K562 (cell line): ENCODE measurements around the gene HAUS1. TPM values are rescaled to one million over a fixed set of nuclear protein-coding genes. Genes with fewer than 3 reads are reported as not detected.

Experiments used
- BRD4 ChIP-seq: fragments of 200-600 bp; sonication (generic); IDR thresholded peaks from 2 replicates; pipeline ENCODE4 v1.6.1; 2017; ENCODE audit warnings: inconsistent platforms
- CHD2 ChIP-seq: IDR thresholded peaks from 2 replicates; pipeline ENCODE4 v1.6.1; 2011; ENCODE audit warnings: low read depth, low read length
- CHD4 ChIP-seq: fragments of 200-600 bp; sonication (generic); IDR thresholded peaks from 3 replicates; pipeline ENCODE4 v1.6.1; 2012; ENCODE audit warnings: low read depth, mild to moderate bottlenecking, mixed read lengths, low read length, inconsistent platforms; ENCODE audit not compliant: insufficient read depth, insufficient replicate concordance, poor library complexity, severe bottlenecking
- FOXJ2 ChIP-seq: fragments of 200-800 bp; sonication (Bioruptor generic); IDR thresholded peaks from 2 replicates; pipeline ENCODE4 v1.6.1; 2016; ENCODE audit warnings: missing genetic modification characterization, missing compliant biosample characterization
- FOXO4 ChIP-seq: fragments of 450-650 bp; formaldehyde crosslinking; IDR thresholded peaks from 2 replicates; pipeline ENCODE4 v1.4.0; 2020; ENCODE audit warnings: mild to moderate bottlenecking, moderate library complexity
- GTF2E2 ChIP-seq: fragments of 200-800 bp; sonication (Bioruptor generic); IDR thresholded peaks from 2 replicates; pipeline ENCODE4 v1.6.1; 2016; ENCODE audit warnings: missing genetic modification characterization, missing compliant biosample characterization
- HNRNPUL1 ChIP-seq: fragments of 200-400 bp; formaldehyde crosslinking; IDR thresholded peaks from 2 replicates; pipeline ENCODE4 v1.6.1; 2017; ENCODE audit warnings: low read length
- JUNB ChIP-seq: fragments of 450-650 bp; formaldehyde crosslinking; conservative IDR thresholded peaks from 2 replicates; pipeline ENCODE4 v1.4.0; 2020; ENCODE audit warnings: mild to moderate bottlenecking
- MEF2D ChIP-seq: conservative IDR thresholded peaks from 2 replicates; pipeline ENCODE4 v1.6.1; 2016; ENCODE audit warnings: low read depth, missing genetic modification characterization, missing compliant biosample characterization
- MYNN ChIP-seq, 2 experiments: sonication (generic); formaldehyde crosslinking in 1 of 2; IDR thresholded peaks; 2 replicates each; pipeline versions ENCODE4 v1.5.0 to v1.6.1; 2016 to 2020; ENCODE audit warnings: antibody characterized with exemption in 1 of 2, missing genetic modification reagents in 1 of 2
- NFATC3 ChIP-seq: fragments of 450-650 bp; IDR thresholded peaks from 2 replicates; pipeline ENCODE4 v1.6.1; 2017; ENCODE audit warnings: mild to moderate bottlenecking
- POLR2A ChIP-seq: fragments of 450-650 bp; conservative IDR thresholded peaks from 2 replicates; pipeline ENCODE4 v1.6.1; 2016
- POLR2B ChIP-seq: fragments of 450-650 bp; IDR thresholded peaks from 2 replicates; pipeline ENCODE4 v1.6.1; 2018; ENCODE audit warnings: low read depth; ENCODE audit not compliant: partially characterized antibody
- SIRT6 ChIP-seq: IDR thresholded peaks from one replicate; pipeline ENCODE4 v1.6.1; 2012; ENCODE audit warnings: low read depth, mild to moderate bottlenecking, control low read depth, inconsistent platforms, low read length, moderate library complexity
- SMARCA4 ChIP-seq: fragments of 450-650 bp; IDR thresholded peaks from 2 replicates; pipeline ENCODE4 v1.6.1; 2016
- SREBF2 ChIP-seq: sonication (generic); formaldehyde crosslinking; IDR thresholded peaks from 2 replicates; pipeline ENCODE4 v1.4.0; 2020; ENCODE audit warnings: mild to moderate bottlenecking, missing genetic modification reagents
- ZNF146 ChIP-seq: IDR thresholded peaks from one replicate; pipeline ENCODE4 v1.6.1; 2018; ENCODE audit warnings: missing compliant biosample characterization; ENCODE audit not compliant: unreplicated experiment
- ZNF175 ChIP-seq: fragments of 200-800 bp; sonication (Bioruptor generic); IDR thresholded peaks from 2 replicates; pipeline ENCODE4 v1.6.1; 2016; ENCODE audit warnings: low read depth, mild to moderate bottlenecking, missing genetic modification characterization, missing compliant biosample characterization
- ZNF277 ChIP-seq: fragments of 250-450 bp; sonication (Bioruptor Pico); IDR thresholded peaks from 2 replicates; pipeline ENCODE4 v1.8.0; 2022; ENCODE audit warnings: inconsistent platforms, mild to moderate bottlenecking, moderate library complexity, borderline replicate concordance
- ZNF444 ChIP-seq: fragments of 250-450 bp; sonication (Bioruptor Pico); IDR thresholded peaks from 2 replicates; pipeline ENCODE4 v1.4.0; 2020; ENCODE audit warnings: mild to moderate bottlenecking, moderate library complexity
- polyA plus RNA-seq, 8 experiments: library from polyadenylated mRNA; depleted of rRNA in 4 of 8; stranded (reverse) in 5 of 8; unstranded in 3 of 8; fragments of >200 nt; fragmentation: Nextera tagmentation in 2 of 8; fragmentation: Illumina TruSeq in 1 of 8; extraction: Ambion mirVana in 2 of 8; extraction: Trizol in 1 of 8; gene quantifications; 2 replicates each; pipeline versions ENCODE4 v1.2.1 to v1.2.3, GENCODE V29; 2011 to 2014; ENCODE audit warnings: inconsistent platforms in 1 of 8, missing spikeins in 1 of 8
- total RNA-seq, 7 experiments: library from RNA; depleted of rRNA in 6 of 7; stranded (reverse); fragments of >200 nt in 6 of 7; fragmentation: Illumina TruSeq in 2 of 7; extraction: Trizol in 2 of 7; gene quantifications; 2 replicates each; pipeline versions ENCODE4 v1.2.1 to v1.2.3, GENCODE V29; 2011 to 2021; ENCODE audit warnings: low replicate concordance in 1 of 7
- TF ChIP-seq, protein P1 (sequence below): sonication (generic); formaldehyde crosslinking; IDR thresholded peaks from 2 replicates; pipeline ENCODE4 v1.8.0; 2022; ENCODE audit warnings: mild to moderate bottlenecking, missing genetic modification reagents

The HAUS1 gene
- total and polyA plus RNA-seq, 9 of the 15 experiments (the other 6 are each of a cell fraction or from before 2014, with no cell fraction given), result 45.6 to 135 (median 76.3) TPM

DNA sequence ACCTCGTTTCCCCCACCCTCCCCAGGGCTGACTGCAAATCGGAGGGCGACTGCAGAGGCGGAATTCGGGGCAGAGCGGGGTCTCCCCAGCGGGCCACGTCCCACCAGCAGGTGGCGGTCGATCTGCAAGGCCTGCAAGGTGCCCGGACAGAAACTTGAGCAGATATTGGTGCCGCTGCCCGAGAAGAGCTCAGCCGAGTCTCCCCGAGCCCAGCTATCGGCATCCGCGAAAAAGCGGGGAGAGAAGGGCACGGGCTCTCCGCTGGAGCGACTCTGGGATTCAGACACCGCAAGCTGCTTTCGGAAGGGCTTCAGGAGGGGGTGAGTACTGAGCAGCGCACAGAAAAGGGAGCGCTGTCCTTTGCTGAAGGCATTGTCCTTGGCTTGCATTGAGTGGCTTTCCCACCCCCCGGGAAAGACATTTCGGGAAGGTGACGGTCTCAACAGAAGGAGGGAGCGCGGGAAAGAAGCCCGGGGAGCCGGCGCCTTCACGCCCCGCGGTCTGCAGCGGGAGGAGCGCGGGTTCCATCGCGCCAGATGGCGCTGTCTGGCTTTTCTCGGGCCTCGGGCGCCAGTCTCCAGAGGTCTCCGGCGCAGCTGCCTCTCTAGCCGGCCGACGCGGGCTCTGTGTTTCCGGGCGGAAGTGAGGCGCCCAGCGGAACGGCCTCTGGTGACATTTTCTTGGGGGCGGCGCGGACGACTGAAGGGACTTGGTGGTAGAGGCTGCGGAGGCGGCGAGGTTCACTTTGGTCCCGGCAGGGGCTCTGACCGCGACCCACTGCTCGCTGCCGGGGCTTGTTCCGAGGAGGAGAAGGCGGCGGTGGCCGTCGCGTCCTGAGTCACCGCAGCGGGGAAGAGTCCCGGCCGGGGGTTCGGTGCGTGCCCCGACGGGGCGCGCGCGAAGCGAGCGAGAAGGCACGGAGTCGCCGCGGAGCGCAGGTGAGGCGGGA lies 69.5 kb downstream of the HAUS1 start (continued):
- no peak for TF ChIP-seq ZNF175
- TF ChIP-seq CHD2, result no peak
- TF ChIP-seq POLR2A, result peak; percentile 76
- TF ChIP-seq GTF2E2 (tag), result peak; percentile 49
- no peak for TF ChIP-seq JUNB (CRISPR knock-in tag)
- no peak for TF ChIP-seq ZNF146 (CRISPR knock-in tag)
- peak; percentile 28 for TF ChIP-seq POLR2B
- no peak for TF ChIP-seq SIRT6
- 0 out of 2 replicates have a peak, but pooled peaks have one; percentile 38 for TF ChIP-seq MYNN (IDR thresholded peaks at IDR 0.05)
- TF ChIP-seq MYNN (CRISPR knock-in tag; IDR thresholded peaks at IDR 0.05), result no peak
- 0 out of 2 replicates have a peak, but pooled peaks have one; percentile 62 for TF ChIP-seq NFATC3
- TF ChIP-seq MEF2D (tag), result no peak
- TF ChIP-seq BRD4, result no peak
- TF ChIP-seq ZNF444 (CRISPR knock-in tag), result no peak
- no peak for TF ChIP-seq HNRNPUL1
- TF ChIP-seq, protein P1, sequence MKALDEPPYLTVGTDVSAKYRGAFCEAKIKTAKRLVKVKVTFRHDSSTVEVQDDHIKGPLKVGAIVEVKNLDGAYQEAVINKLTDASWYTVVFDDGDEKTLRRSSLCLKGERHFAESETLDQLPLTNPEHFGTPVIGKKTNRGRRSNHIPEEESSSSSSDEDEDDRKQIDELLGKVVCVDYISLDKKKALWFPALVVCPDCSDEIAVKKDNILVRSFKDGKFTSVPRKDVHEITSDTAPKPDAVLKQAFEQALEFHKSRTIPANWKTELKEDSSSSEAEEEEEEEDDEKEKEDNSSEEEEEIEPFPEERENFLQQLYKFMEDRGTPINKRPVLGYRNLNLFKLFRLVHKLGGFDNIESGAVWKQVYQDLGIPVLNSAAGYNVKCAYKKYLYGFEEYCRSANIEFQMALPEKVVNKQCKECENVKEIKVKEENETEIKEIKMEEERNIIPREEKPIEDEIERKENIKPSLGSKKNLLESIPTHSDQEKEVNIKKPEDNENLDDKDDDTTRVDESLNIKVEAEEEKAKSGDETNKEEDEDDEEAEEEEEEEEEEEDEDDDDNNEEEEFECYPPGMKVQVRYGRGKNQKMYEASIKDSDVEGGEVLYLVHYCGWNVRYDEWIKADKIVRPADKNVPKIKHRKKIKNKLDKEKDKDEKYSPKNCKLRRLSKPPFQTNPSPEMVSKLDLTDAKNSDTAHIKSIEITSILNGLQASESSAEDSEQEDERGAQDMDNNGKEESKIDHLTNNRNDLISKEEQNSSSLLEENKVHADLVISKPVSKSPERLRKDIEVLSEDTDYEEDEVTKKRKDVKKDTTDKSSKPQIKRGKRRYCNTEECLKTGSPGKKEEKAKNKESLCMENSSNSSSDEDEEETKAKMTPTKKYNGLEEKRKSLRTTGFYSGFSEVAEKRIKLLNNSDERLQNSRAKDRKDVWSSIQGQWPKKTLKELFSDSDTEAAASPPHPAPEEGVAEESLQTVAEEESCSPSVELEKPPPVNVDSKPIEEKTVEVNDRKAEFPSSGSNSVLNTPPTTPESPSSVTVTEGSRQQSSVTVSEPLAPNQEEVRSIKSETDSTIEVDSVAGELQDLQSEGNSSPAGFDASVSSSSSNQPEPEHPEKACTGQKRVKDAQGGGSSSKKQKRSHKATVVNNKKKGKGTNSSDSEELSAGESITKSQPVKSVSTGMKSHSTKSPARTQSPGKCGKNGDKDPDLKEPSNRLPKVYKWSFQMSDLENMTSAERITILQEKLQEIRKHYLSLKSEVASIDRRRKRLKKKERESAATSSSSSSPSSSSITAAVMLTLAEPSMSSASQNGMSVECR, result no peak; the same call in 1 of the 2 replicates
- no peak; the same call in 1 of the 2 replicates for TF ChIP-seq SREBF2 (CRISPR knock-in tag)
- no peak for TF ChIP-seq FOXJ2
- TF ChIP-seq SMARCA4, result 0 out of 2 replicates have a peak, but pooled peaks have one; percentile 12
- no peak for TF ChIP-seq ZNF277 (CRISPR knock-in tag)
- TF ChIP-seq FOXO4 (CRISPR knock-in tag), result no peak
- no peak for TF ChIP-seq CHD4
